Inferior parietal cortex (tissue), 1 donor: ENCODE results near the gene RPS6KA1.
"Not testable (repeated sequence)": the region's sequence is repeated elsewhere in the genome, so short reads cannot be mapped to it uniquely, and the experiment has no call there.

Source experiments
- DNase-seq: peaks from one replicate; pipeline ENCODE4 v3.0.0-alpha.2; 2016; ENCODE audit errors: extremely low spot score

The RPS6KA1 gene

GRCh38 chr1:26554781-26555180 is 25.2 kb downstream of the RPS6KA1 start:
- no peak for DNase-seq

GRCh38 chr1:26555550-26555981 is 26.0 kb downstream of the RPS6KA1 start:
- peak; percentile 79 for DNase-seq

DNA sequence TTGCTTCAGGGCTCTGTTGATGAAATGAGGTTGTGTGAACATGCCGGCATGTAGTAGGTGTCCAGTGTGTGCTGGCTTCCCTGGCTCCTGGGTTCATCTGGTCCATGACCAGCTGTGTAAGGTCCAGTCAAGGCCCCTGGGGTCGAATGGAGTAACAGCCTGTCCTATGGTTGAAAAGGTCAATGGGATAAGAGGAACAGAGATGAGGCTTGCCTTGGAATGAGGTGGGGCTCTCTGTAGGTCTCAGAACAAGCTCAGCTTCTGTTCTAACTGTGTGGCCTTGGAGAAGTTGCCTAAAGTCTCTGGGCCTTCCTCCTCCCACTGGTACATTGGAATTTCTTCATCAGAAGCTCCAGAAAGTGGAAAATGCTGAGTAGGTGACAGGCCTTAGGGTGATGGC is 26.6 kb downstream of the RPS6KA1 start:
- DNase-seq: no peak

GRCh38 chr1:26557008-26557407 is 27.4 kb downstream of the RPS6KA1 start:
- DNase-seq: no peak

- no peak for DNase-seq
Observed at GRCh38 chr1:26558685-26559048, 29.1 kb downstream of the RPS6KA1 start.

- no peak for DNase-seq
Observed at GRCh38 chr1:26560403-26560780, 30.8 kb downstream of the RPS6KA1 start.

GRCh38 chr1:26570287-26570686 is 40.7 kb downstream of the RPS6KA1 start:
- DNase-seq: no peak

DNA sequence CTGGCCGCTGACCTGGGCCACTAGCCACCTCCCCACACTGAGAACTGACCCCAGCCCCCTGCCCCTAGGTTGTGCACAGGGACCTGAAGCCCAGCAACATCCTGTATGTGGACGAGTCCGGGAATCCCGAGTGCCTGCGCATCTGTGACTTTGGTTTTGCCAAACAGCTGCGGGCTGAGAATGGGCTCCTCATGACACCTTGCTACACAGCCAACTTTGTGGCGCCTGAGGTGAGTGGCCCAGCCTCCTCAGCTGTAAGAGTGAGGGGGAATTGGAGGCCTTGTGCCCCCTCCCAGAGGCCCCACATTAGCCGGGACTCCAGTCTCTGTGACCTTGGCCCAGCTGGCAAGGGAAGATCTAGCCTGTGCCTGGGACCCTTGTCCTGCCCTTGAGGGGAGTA is 41.8 kb downstream of the RPS6KA1 start:
- no peak for DNase-seq

GRCh38 chr1:26574018-26574417 is 44.5 kb downstream of the RPS6KA1 start:
- DNase-seq: no peak

GRCh38 chr1:26574719-26575251 is 45.2 kb downstream of the RPS6KA1 start:
- peak; percentile 18 for DNase-seq

DNA sequence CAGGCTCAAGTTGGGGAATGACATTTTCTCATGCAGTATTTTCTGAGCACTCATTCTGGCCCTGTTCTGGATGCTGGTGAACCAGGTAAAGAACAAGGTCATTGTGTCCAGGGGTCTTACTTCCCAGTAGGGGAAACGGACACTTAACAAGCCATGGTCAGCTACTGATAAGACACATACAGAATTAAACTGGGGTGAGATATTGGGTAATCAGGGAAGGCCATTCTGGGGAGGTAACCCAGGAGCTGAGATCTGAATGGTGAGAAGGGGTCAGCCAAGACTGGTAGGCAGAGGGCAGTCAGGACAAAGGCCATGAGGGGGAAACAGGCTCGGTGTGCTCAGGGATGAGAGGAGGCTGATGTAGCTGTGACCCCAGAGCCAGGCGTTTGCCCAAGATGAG is 45.8 kb downstream of the RPS6KA1 start:
- no peak for DNase-seq

DNA sequence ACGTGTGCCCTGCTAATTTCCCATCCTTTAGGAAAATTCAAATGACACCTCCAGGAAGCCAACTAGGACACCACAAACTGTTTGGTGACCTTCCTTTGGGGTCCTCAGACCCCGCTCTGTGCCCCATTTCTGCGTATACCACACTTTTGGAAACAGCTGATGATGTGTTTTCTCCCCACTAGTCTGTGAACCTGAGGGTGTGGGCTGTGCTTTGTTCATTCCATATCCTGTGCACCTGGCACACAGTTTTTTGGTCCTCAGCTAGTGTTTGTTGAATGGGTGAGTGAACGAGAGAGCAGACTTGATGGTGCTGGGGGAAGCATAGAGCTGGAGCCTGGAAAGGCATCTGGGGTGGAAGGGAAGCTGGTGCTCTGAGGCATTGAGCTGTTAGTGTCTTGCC is 48.6 kb downstream of the RPS6KA1 start:
- no peak for DNase-seq

GRCh38 chr1:26579681-26580111 is 50.1 kb downstream of the RPS6KA1 start:
- DNase-seq: no peak

GRCh38 chr1:26580116-26580515 is 50.6 kb downstream of the RPS6KA1 start:
- no peak for DNase-seq

DNA sequence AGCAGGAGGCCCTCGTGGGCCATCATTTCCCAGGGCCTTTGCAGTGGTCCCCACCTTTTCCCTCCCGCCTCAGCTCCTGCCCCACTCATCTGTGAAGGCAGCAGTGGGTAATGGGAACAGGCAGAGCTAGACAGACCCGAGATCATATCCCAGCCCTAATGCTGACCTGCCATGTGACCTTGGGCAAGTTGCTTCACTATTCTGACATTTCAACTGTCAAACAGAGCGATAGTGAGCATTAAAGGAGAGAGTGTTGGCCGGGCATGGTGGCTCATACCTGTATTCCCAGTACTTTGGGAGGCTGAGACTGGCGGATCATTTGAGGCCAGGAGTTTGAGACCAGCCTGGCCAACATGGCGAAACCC is 51.7 kb downstream of the RPS6KA1 start:
- DNase-seq: no peak

GRCh38 chr1:26582053-26582835 is 52.7 kb downstream of the RPS6KA1 start:
- DNase-seq: no peak

DNA sequence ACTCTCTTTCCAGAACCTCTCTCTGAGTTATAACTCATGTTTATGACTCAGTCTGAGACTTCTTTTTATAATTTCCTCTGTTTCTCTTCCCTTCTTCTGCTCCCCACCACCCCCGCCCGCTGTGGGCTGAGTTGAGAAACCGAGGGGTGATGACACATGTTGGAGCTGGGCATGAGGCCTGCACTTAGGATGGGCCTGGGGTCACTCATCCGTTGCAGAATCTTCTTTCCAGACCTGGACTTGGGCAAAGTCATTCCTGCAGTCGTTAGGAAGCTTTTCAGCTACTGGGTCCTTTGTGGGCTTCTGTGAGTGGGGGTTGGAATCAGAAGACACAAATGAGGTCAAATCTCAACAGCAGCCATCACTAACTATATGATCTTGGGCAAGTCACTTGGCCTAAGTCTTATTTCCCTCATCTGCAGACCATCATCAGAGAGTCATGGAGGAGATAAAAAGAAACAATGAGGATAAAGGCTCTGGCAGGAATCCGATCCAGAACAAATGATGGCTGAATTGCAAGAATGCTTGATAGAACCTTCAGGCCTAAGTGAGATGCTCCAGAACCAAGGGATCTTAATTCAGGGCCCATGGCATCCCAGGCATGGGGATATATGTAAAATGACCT is 53.4 kb downstream of the RPS6KA1 start:
- no peak for DNase-seq

DNA sequence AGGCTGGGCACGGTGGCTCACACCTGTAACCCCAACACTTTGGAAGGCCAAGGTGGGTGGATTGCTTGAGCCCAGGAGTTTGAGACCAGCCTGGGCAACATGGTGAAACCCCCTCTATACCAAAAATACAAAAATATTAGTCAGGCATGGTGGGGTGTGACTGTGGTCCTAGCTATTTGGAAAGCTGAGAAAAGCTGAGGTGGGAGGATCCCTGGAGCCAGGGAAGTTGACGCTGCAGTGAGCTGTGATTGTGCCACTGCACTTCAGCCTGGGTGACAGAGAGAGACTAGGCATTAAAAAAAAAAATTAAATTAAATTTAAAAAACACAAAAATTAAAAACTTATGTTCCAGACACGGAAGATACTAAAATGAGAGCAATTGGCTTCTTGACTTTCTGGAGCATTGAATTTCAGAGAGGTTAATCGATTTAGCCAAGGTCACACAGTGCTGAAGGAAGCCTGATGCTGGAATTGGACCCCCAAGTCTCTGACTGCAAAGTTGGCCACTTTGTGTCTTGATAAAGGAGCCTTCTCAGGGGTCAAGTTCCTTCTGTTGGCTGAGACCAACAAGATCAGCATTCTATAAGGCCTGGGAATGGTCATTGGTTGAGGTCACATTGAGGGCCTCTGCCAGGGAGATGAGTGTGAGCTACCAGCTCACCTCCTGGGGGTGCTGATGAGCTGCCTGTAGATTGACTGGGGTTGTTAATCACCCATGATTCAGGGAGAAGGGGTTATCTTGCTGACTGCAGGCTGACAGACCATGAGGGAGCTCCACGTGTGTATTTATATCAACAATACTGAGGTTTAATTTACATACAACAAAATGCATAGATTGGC is 54.3 kb downstream of the RPS6KA1 start:
- no peak for DNase-seq

DNA sequence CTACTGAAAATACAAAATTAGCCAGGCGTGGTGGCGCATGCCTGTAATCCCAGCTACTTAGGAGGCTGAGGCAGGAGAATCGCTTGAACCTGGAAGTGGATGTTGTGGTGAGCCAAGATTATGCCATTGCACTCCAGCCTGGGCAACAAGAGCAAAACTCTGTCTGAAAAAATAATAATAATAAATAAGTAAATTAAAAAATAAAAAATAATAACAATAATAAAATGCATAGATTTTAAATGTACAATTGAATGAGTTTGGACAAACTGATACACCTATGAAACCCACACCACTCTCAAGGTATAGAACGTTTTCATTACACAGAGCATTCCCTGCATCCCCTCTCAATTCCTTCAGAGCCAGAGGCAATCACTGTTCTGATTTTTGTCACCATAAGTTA is 55.0 kb downstream of the RPS6KA1 start:
- DNase-seq: not testable (repeated sequence)

- DNase-seq: no peak
Observed at GRCh38 chr1:26585471-26585870, 55.9 kb downstream of the RPS6KA1 start.

GRCh38 chr1:26593385-26593784 is 63.8 kb downstream of the RPS6KA1 start:
- no peak for DNase-seq

- not testable (repeated sequence) for DNase-seq
Observed at GRCh38 chr1:26594593-26594992, 65.0 kb downstream of the RPS6KA1 start.
